Activated CD8-positive, alpha-beta memory T cell treated with anti-CD3 and anti-CD28 coated beads for 36 hours (primary cell): ENCODE results near the gene KRTAP2-1. TPM values are rescaled to one million over a fixed set of nuclear protein-coding genes. Genes with fewer than 3 reads are reported as not detected.
"Not testable (repeated sequence)": the region's sequence is repeated elsewhere in the genome, so short reads cannot be mapped to it uniquely, and the experiment has no call there.

Experiments
- CTCF ChIA-PET: fragments of 350-600 bp; sonication (Branson Sonifier 250); formaldehyde crosslinking; loops from one replicate; lab custom pipeline; 2021; ENCODE audit warnings: antibody characterized with exemption; lab: Charles Lee
- POLR2A ChIA-PET: fragments of 350-600 bp; sonication (Branson Sonifier 250); formaldehyde crosslinking; loops from one replicate; lab custom pipeline; 2021; ENCODE audit warnings: antibody characterized with exemption; lab: Charles Lee
- total RNA-seq, 2 experiments: library from RNA; stranded (reverse); gene quantifications; one replicate each; pipeline ENCODE4 v1.2.3, GENCODE V29; 2021

KRTAP2-1 gene
- total RNA-seq, 2 experiments from 2014 or later, result not detected

DNA sequence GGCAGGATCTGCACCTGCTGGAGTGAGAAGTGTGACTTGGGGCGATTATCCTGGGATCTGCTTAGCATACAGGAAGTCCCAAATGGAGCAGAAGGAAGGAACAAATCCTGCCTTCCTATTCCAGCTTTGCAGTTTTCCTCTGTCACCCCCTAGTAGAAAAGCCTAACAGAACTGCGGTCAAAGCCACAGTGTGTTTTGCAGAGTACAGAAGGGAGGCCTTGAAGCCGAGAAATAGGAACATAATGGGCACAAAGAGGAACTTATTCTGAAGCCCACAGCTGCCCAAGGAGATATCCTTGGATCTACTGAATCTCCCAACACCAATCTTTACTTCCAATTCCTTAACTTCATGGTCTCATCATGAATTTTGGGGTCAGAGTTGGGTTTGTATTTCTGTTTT lies 28.6 kb downstream of the KRTAP2-1 start:
- CTCF ChIA-PET, result no interaction called here

DNA sequence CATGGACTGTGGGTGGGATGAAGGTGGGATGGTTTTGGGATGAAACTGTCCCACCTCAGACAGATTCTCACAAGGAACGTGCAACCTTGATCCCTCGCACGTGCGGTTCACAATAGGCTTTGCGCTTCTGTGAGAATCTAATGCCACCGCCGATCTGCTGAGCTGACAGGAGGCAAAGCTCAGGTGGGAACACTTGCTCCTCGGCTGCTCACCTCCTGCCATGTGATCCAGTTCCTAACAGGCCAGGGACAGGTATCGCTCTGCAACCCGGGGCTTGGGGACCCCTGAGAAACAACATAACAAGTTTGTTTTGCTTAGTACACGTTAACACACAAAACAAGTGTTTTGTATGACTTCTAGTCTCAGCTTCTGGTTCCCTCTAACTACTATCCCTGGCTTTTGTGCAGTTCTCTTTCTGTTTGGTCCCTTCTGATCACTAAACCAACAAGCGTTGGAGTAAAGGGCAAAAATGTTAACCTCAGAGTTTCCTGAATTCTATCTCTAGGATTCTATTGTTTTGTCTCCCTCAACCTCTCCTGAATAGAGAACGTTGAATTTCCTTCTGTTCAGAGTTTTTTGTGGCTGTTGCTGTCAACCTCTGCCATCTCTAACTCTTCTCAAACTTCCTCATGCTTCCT lies 30.4 kb downstream of the KRTAP2-1 start:
- CTCF ChIA-PET, result interaction anchor here (0.5 kb wide), 1 partner anchor 88 kb away, joined by 3 read pairs; no protein-coding TSS in a partner anchor

More for the DNA sequence above, 28.6 kb downstream of the KRTAP2-1 start:
- POLR2A ChIA-PET, result no interaction called here

DNA sequence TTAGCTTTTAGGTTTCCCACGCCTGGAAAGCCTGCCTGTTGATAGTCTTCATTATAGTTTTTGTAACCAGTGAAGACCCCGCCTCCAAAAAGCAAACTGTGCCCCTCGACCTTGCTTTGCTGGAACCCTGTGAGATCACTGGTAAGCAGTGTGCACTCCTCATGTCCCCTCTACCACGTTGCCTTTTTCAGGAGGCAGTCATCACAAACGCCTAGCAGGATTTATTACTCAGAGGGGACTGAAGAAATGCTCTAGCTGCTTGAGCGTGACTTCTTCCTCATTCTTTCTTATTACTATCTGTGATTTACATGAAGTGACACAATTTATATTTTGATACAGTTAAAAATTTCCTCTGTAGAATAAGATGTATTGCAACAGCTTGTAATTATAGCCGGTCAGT lies 31.7 kb downstream of the KRTAP2-1 start:
- ChIA-PET POLR2A (no interaction called here), CTCF (no interaction called here)

More for the DNA sequence above, 30.4 kb downstream of the KRTAP2-1 start:
- POLR2A ChIA-PET, result no interaction called here

DNA sequence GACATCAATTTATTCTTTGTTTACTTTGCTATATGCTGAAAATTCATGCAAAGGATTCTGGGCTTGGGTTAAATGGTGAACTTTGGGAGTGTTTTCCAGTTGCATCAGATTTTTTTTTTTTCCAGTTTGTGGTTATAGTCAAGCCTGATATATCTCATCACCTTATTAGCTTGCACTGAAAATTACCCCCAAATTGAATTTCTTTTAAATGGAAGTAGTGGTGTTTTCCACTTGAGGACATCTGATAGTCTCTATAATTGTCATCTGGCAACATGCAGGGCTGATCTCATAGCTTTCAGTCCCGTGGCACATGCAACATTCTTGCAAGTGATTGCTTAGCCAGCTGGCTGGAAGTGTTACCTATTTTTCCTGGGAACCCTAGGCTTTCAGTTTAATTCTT lies 33.5 kb downstream of the KRTAP2-1 start:
- ChIA-PET POLR2A (no interaction called here), CTCF (no interaction called here)

DNA sequence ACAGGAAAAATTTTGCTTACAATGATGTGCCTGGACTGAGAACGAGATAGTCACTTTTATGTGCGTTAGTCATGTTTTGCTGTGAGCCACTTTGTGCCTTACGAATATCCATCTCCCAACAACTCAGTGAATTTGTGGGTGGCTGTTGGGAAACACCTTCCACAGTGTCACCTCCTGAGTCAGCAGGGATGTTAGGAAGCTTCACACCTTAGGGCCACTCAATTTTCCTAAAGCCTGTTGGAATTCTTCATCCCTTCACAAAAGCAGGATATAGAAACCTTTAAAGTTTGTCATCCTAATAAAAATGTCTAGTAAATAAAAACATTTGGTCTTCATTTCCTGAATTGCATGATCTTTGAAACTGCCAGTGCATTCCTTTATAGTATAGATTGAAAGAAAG lies 33.9 kb downstream of the KRTAP2-1 start:
- ChIA-PET CTCF (no interaction called here), POLR2A (no interaction called here)

DNA sequence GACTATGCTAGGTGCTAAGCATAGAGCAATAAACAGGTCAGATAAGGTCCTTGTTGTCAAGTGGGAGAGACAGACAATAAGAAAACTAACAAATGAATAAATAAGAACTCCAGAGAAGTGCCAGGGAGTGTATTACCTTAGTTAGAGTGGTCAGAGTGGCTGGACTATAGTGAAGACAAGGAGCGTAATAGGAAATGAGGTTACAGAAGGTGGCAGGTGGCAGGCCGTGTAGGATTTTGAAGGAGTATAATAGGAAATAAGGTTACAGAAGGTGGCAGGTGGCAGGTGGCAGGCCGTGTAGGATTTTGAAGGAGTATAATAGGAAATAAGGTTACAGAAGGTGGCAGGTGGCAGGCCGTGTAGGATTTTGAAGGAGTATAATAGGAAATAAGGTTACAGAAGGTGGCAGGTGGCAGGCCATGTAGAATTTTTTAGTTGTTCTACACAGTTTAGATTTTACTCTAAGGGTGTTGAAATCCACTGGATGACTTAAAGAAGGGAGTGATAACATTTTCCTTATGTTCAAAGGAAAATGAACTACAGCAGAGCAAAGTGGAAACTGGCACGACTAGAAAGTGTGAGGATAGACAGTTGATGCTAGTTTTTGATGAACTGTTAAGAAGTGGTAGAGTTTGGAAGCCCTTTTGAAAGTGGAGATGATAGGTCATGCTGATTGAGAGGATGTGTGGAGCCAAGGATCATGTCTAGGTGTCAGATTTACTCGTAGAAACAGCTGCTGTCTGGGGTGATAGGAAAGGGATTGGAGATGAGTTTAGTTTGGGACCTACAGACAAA lies 34.6 kb downstream of the KRTAP2-1 start:
- POLR2A ChIA-PET, result no interaction called here
- CTCF ChIA-PET, result no interaction called here

DNA sequence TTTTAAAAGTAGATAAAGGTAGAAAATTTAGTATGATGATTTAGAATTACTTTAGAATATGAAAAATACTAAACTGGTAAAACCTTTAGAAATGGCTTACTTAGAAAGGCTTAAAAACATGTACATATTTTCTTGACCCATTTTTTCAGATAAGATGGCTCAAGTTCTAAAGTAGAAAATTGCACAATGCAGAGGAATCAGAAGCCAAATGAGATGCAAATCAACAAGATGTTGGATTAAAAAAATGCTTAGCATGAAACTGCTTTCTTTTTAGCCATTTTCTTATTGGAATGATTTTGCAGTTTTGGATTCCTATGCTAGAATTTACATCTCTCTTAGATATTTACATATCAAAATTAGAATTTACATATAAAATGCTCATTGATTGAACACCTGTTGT lies 36.7 kb downstream of the KRTAP2-1 start:
- CTCF ChIA-PET, result no interaction called here
- POLR2A ChIA-PET, result no interaction called here

DNA sequence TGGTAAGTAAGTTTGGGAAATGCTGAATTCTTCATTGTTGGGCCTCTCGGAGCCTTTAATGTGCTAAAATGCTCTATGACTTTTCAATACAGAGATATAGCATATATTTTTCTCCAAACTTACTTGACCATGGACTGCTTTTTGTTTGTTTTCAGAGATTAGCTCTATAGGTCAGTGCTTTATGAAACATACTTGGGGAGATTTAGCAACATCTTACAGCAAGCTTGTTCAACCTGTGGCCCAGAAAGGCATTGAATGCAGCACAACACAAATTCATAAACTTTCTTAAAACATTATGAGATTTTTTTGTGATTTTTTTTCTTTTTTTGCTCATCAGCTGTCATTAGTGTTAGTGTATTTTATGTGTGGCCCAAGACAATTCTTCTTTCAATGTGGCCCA lies 37.2 kb downstream of the KRTAP2-1 start:
- POLR2A ChIA-PET, result no interaction called here
- CTCF ChIA-PET, result interaction anchor here (1.0 kb wide), 1 partner anchor 17 kb away, joined by 3 read pairs; the partner anchor contains the start of gene KRTAP1-5

DNA sequence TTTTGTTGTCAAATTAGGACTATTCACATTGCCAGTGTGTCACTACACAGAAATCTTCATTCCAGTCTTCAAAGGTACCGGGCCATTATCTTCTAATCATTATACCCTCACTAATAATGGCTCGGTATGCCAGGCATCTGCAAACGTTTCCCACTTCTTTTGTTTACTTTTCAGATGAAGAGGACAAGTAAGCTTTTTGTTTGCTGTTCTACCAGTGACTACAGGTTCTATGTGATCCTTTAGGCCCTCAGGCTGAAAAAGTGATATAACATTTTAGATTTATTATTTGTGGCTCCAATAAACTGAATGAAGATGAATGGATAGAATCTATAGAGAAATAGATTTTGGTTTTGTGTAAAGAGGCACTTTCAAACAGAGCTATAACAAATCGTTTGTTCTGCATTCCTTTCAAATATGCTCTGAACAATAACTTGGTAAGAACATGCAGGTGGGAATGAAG lies 37.8 kb downstream of the KRTAP2-1 start:
- POLR2A ChIA-PET, result no interaction called here
- CTCF ChIA-PET, result interaction anchor here (1.0 kb wide), 1 partner anchor 17 kb away, joined by 3 read pairs; the partner anchor contains the start of gene KRTAP1-5

DNA sequence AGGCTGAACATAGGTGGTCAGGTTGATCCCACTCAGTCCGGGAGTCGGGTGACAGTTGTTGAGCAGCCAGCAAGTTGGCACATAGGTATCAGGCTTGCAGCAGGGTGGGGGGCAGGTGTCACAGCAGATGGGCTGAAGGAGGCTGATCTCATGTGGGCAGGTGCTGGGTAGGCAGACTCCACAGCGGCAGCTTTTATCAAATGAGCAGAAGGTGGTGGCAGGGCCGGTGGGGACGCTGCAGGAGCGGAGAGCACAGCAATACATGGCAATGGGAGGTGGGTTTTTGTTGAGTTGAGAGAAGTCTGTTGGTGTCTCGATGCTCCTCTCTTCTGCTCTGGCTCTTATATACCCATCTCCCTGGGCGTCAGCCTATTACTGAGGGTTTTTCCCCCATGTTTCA lies 38.3 kb downstream of the KRTAP2-1 start, which contains the start of gene KRTAP3-1:
TSS of gene KRTAP3-1 (minus strand) at position 318 of the 400 bp plus-strand sequence. CDS start at position 264, 54 bp downstream.
- ChIA-PET POLR2A (no interaction called here), CTCF (interaction anchor here (1.0 kb wide), 1 partner anchor 18 kb away, joined by 3 read pairs; the partner anchor contains the start of gene KRTAP1-5)

DNA sequence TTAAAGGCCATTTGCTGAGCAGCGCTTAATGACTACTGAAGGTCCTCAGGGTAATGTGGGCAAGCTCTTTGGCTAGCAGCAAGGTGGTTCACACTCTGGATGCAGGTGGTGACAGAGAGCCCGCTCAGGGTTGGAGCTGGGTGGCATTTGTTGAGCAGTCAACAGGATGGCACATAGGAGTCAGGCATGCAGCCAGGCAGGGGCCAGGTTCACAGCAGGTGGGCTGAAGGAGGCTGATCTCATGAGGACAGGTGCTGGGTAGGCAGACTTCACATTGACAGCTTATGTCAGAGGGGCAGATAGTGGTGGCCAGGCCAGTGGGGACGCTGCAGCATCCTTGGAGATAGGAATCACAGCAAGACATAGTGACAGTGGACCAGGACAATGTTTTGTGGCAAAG lies 42.7 kb downstream of the KRTAP2-1 start:
- ChIA-PET POLR2A (no interaction called here), CTCF (no interaction called here)

DNA sequence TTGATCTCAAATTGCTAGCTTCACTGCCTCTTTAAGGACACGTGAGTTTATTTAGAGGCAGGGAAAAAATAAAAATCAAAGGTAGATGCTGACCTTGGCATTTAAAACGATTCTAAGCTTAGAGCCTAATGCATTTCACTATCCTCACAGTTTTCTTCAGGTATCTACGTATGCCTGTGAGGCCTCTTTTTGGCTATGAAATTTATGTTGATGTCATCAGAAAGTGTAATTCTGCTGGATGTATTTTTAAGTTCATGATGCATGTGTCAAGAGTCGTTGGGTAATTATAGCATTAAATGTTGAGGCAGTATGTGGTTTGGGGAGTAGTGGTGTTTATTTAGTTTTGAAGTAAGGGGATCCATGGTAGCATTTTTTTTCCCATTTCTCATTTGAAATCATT lies 43.2 kb downstream of the KRTAP2-1 start:
- ChIA-PET CTCF (no interaction called here), POLR2A (no interaction called here)

DNA sequence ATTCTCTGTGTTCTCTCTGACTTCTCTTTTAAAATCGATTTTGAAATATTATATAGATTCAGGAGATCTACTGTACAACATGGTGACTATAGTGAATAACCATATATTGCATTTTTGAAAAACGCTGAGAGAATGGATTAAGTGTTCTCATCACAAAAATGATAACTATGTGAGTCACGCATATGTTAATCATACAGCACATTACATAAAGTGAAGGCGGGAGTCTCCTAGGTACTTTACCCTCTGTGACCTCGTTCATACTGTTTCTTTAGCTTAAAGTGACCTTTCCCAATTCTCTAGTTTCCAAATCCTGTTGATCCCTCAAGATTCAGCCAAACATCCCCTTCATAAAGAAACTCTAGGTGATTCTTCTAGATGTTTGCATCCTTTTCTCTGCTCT lies 44.3 kb downstream of the KRTAP2-1 start:
- CTCF ChIA-PET, result no interaction called here
- POLR2A ChIA-PET, result no interaction called here

DNA sequence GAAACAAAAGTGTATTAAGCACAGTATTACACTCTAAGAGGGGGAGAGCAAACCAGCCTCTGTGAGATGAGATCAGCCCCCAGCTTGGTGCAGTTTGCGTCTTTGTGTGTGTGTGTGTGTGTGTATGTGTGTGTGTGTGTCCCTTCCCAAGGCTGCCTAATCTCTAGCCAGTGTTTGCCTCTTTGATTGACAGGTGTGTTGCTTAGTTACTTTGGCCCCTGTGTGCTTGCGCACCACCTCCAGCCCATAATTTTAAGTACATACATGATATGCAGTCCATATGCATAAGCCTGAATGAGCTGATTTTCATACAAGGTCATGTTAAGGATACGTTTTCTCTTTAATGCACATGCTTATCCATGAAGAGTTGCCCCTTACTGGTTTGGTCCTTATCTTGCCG lies 45.3 kb downstream of the KRTAP2-1 start:
- POLR2A ChIA-PET, result no interaction called here
- CTCF ChIA-PET, result no interaction called here

DNA sequence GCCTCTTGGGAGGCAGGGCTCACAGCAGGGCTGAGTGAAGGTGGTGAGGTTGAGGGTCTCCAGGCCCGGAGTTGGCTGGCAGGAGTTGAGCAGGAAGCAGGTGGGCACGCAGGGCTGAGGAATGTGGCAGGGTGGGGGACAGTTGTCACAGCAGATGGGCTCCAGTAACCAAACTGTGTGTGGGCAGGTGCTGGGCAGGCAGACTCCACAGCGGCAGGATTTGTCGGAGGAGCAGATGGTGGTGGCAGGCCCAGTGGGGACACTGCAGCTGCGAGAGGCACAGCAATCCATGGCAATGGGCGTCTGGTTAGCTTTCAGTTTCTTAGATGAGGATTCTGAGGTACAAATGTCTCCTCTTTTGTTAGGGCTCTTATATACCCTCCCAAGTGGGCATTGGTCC lies 47.6 kb downstream of the KRTAP2-1 start, which contains the start of gene KRTAP3-2:
TSS of gene KRTAP3-2 (minus strand) at position 344 of the 400 bp plus-strand sequence. CDS start at position 291, 53 bp downstream.
- POLR2A ChIA-PET, CTCF ChIA-PET: not testable (repeated sequence)

DNA sequence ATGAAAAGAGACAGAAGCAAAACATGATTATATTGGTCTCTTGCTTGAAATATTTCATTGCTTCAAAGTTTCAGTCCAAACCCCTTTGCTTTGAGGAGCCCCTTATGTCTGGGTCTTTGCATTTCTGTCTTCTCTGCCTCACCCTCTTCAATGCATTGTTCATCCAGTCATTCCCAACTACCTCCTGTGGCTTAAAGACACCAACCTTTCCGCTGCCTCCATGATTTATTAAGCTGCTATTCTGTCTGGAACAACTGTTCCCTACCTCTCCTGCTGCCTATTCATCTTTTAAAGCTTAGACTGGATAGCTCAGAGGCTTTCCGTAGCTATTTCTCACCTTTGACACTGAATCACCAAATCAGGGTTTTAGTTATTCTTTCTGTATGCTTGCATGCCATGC lies 49.8 kb downstream of the KRTAP2-1 start:
- ChIA-PET POLR2A (no interaction called here), CTCF (no interaction called here)

DNA sequence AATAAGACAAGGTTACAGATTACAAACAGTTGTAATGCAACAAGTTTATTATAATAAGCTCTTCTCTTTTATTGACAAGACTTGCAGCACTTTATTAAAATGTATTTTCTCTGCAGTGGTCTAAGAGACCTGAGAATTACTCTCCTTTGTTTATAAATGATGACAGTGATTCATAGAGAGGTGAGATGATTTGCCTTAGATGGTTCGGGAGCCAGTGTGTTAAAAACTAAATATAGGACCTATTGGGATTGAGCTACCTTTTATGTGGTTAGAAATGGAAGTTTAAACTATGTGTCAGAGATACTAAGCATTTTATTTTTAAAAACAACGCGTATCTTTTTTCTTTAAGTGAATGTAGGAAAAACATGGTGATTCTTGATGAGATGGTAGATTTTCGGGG lies 50.3 kb downstream of the KRTAP2-1 start:
- CTCF ChIA-PET, result no interaction called here
- POLR2A ChIA-PET, result no interaction called here
